GM21619 (cell line): Measurements from ENCODE around the gene KLC3.
"Not testable (repeated sequence)": the region's sequence is repeated elsewhere in the genome, so short reads cannot be mapped to it uniquely, and the experiment has no call there.

Experiments used
- ATAC-seq: cut with Tn5 transposase; IDR thresholded peaks from one replicate; pipeline ENCODE4 v1.9.1; 2021; ENCODE audit not compliant: unreplicated experiment

The KLC3 gene

GRCh38 chr19:45315304-45315703 is 25.2 kb upstream of the KLC3 start:
- no peak for ATAC-seq

- no peak for ATAC-seq
Observed at GRCh38 chr19:45320997-45321775, 19.4 kb upstream of the KLC3 start.

- ATAC-seq: no peak
Observed at GRCh38 chr19:45321848-45322247, 18.7 kb upstream of the KLC3 start.

GRCh38 chr19:45322311-45322710 is 18.2 kb upstream of the KLC3 start:
- no peak for ATAC-seq

GRCh38 chr19:45322744-45323281 is 17.7 kb upstream of the KLC3 start, which contains the start of gene CKM:
CKM (minus strand) TSS chr19:45322875; CDS start chr19:45319713, 3,162 bp downstream.
- no peak for ATAC-seq

- no peak for ATAC-seq
Observed at GRCh38 chr19:45323671-45324081, 16.9 kb upstream of the KLC3 start.

- ATAC-seq: no peak
Observed at GRCh38 chr19:45324349-45324907, 16.1 kb upstream of the KLC3 start.

- ATAC-seq: no peak
Observed at GRCh38 chr19:45327404-45328143, 13.0 kb upstream of the KLC3 start.

- no peak for ATAC-seq
Observed at GRCh38 chr19:45331411-45331810, 9.1 kb upstream of the KLC3 start.

GRCh38 chr19:45333609-45334303 is 6.8 kb upstream of the KLC3 start:
- no peak for ATAC-seq

GRCh38 chr19:45334881-45335280 is 5.7 kb upstream of the KLC3 start:
- ATAC-seq: not testable (repeated sequence)

GRCh38 chr19:45336696-45337251 is 3.8 kb upstream of the KLC3 start:
- ATAC-seq: no peak

- no peak for ATAC-seq
Observed at GRCh38 chr19:45339629-45340028, 921 bp upstream of the KLC3 start.

- no peak for ATAC-seq
Observed at GRCh38 chr19:45340899-45341453, 426 bp downstream of the KLC3 start.

GRCh38 chr19:45342911-45343310 is 2.4 kb downstream of the KLC3 start:
- ATAC-seq: no peak

GRCh38 chr19:45344621-45345505 is 4.3 kb downstream of the KLC3 start:
- no peak for ATAC-seq

GRCh38 chr19:45345506-45345860 is 4.9 kb downstream of the KLC3 start:
- ATAC-seq: no peak

GRCh38 chr19:45346449-45346848 is 5.9 kb downstream of the KLC3 start:
- ATAC-seq: no peak

- ATAC-seq: no peak
Observed at GRCh38 chr19:45347570-45348366, 7.2 kb downstream of the KLC3 start.
